GM15510 (cell line): ENCODE data around the gene VPS51.

Experiments
- POLR2A ChIP-seq: IDR thresholded peaks from 3 replicates; pipeline ENCODE4 v1.6.1; 2011; ENCODE audit warnings: borderline replicate concordance; ENCODE audit not compliant: insufficient read length; ENCODE audit errors: extremely low read depth

Gene VPS51

DNA sequence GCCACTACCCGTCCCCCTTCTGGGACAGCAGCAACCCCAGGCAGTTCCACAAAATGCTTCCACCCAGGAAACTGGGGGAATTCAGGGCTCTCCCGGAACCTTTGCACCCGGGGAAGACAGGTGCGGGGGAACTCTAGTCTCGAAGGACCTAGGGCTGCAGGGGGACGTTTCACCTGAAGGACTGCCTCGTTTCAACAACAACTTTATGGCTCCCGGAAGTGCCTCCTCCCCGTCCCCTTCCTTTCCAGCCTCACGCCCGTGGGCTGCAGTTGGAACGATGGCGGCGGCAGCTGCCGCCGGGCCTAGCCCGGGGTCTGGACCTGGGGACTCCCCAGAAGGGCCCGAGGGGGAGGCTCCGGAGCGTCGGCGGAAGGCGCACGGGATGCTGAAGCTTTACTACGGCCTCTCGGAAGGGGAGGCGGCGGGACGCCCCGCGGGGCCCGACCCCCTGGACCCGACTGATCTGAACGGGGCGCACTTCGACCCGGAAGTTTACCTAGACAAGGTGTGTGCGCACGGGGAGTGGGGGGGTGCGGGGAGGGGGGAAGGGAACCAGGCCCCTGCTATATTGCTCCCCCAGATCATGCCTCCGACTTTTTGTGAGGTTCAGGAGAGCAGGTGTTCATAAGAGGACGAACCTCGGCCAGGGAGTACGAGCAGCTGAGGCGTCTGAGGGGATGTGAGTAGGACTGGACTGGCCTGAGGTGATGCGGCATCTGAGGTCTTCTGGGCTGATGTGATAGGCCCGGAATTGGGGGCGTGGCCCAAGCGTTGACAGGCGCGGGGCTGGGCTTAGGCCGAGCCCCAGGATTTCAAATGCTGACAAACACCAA, at the start of gene VPS51:
Gene VPS51, plus strand, starts transcription at position 241 of the 833 bp plus-strand sequence. Its CDS starts 37 bp downstream, at position 278.
- TF ChIP-seq POLR2A: peak; percentile 90

DNA sequence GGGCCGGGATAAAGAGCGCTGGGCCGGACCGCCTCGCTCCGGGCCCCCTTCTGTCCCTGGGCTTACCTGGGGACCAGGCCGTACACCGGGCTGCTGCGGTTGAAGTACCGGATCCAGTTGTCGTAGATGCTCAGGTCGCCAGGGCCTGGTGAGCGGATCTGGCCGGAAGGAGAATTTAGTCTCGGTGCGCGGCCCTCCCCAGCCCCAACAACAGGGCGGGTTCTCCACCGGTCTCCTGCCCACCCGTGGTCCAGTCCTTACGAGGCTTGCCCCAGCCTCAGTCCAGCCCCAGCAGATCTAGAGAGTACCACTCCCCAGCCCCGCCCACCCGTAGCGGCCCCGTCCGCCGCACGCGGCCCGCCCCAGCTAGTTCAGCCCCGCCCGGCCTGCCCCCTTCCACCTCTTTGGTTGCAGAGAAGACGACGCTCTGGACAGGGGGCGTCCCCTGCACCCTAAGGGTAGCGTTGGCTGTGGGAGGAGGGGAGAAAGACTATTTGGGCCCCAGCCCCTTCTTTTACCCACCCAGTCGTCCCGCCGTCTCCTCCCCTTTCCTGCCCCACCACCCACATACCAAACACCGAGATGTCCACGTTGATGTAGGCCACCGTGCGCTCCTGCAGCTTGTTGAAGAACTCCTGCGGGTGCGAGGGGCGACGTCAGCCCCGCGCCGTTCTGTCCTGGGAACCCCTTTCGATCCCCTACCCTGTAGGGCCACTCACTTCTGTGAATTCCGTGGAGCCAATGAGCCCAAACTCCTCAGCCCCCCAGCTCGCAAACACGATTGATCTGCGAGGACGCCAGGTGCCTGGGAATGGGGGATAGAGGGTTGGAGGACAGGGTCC, 48.2 kb upstream of the VPS51 start:
- TF ChIP-seq POLR2A: peak; percentile 15

DNA sequence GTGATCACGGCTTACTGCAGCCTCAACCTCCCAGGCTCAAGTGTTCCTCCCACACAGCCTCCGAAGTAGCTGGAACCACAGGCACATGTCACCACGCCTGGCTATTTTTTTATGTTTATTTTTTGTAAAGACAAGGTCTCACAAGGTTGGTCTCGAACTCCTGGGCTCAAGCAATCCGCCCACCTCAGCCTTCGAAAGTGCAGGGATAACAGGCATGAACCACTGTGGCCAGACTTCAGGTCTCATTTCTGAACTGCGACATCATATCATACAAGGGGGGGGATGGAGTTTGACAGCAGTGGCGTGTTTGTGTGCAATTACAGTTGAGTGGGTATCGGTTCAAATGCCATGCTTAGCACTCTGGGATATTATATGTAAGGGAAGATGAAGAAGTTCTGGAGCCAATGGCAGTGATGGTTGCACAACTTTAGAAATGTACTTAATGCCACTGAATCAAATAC, 44.6 kb upstream of the VPS51 start:
- TF ChIP-seq POLR2A: no peak

DNA sequence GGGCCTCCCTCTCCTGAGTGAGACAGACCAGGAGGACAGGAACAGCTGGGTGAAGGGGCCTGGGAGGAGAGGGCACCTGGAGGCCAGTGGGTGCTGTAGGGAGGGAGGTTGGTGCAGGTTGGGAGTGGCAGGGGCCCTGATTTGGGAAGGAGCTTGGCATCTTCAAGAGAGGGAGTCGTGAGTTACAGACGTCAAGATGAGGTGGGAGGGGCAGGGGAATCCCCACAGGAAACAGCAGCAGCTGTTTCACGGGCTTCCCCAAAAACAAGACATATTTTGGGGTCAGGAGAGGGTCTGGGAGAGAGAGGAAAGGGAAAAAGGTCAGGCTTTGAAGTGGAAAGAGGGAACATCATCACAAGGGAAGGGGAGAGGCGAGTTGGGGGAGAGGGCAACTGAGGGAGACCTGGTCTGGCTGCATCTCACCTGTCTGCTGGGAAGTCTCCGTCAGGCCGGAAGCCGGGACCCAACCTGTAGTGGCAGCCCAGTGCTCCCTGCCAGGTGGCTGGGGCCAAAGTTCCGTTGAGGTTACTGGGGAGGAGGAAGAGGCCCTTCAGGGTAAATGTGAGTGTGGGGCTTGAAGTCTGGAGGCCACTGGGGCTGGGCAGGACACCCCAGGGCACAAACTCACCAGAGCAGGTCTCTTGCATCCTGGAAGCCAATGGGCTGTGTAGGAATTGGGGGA, 42.0 kb upstream of the VPS51 start:
- no peak for TF ChIP-seq POLR2A

DNA sequence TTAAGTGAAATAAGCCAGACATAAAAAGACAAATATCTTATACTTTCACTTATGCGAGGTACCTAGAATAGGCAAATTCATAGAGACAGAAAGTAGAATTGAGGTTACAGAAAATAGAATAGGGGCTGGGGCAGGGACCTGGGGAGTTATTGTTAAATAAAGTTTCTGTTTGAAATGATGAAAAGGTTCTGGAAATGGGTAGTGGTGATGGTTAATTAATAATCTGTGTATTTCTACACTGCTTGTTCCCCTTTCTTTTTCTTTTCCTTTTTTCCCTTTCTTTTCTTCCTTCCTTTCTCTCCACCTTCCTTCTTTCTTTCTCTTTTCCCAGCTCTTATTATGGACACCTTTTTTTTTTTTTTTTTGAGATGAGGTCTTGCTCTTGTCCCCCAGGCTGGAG, 40.5 kb upstream of the VPS51 start:
- TF ChIP-seq POLR2A: no peak

DNA sequence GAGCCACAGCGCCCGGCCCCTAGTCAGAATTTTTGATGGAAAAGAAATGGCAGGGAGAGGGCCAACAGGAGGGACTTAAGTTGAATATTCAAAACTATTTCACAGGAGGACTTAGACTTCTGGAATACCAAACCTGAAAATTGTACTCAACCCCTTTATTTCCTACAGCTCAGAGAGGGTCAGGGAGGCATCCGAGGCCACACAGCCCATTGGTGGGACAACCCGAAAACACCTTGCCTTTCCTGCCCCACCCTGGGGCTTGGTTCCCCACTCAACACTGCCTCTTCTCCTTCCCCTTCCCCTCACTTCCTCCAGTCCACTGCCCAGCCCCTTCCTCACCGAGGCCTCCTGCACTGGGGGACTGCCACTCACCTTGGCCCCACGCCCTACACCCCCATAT, 39.0 kb upstream of the VPS51 start:
- no peak for TF ChIP-seq POLR2A

DNA sequence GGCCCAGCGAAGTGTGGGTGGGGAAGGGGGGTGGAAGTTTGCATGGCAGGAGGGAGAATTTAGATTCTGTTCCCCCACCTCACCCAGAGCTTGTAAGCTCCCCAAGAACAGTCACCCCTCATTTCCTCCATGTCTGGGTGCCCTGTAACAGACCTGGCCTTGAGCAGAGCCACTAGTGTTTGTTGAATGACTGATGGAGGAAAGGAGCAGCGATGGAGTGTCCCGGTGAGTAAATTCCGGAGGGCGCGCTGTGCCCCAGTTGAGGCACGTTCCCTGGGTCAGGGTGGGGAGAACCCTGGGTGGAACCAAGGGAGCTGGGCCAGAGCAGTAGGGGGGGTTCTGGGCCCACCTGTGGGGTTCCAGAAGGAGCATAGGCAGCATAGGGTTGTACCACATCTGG, 38.5 kb upstream of the VPS51 start:
- no peak for TF ChIP-seq POLR2A

DNA sequence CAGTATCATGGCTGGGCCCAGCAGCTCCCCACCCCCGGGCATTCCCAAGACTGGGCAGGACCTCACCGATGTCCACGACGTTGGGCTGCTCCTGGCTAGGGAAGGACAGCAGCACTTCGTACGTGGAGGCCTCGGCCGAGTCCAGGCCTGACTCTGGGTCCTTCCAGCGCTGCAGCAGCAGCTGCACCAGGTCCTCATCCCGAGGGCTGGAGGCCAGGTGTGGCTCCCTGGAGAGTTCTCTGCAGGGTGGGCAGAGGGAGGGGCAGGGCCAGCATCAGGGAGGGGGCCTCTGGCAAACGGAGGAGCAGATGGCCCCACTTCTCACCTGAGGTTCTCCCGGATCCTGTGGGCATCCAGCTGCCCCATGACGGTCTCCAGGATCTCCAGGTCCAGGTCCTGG, 38.0 kb upstream of the VPS51 start:
- TF ChIP-seq POLR2A: no peak

DNA sequence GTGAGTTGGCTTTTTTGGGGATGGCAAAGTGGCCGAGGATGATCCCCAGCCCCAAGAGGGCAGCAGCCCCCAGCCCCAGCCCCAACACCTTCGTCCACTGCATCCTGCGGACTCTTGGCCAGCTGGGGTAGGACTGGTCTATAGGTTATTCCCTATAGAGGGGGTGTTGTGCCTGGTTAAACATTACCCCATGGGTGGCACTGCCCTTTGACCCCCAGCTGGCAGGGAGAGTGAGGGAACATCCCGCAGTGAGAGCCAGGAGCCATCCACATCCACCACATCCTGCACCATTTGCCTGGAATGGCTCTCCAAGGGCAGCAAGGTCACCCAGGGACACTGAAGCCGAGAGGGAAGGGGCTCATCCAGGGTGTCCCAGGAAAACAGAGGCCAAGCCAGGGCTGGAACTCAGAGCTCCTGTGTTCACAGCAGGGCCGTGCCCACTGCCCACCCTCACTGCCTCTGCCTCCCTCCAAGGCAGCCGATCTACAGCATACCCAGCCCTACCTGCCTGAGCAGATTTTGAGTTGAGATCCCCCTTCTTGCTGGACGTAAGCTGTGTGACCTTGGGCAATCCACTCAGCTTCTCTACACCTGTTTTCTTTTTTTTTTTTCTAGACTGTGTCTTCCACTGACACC, 37.5 kb upstream of the VPS51 start, which contains the start of gene NAALADL1:
Gene NAALADL1, minus strand, starts transcription at position 135 of the 636 bp plus-strand sequence. Its CDS starts 32 bp downstream, at position 103.
- no peak for TF ChIP-seq POLR2A

DNA sequence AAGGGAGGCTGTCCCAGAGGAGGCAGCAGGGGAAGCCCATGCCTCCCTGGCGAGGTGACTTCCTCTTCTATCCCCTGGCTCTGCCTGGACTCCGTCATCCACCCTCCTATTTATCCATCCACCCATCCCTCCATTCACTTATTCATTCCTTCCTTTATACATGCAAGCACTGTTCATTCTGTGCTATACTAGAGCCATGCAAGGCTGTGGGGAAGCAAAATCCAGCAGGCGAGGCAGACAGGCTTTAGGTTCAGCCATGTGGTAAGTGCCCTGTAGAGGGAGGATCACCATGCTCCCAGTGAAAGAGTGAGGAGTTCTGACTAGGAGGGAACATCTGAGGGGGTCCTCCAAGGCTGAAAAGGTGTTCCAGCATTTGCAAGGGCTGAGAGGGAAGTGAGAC, 36.5 kb upstream of the VPS51 start:
- TF ChIP-seq POLR2A: no peak

DNA sequence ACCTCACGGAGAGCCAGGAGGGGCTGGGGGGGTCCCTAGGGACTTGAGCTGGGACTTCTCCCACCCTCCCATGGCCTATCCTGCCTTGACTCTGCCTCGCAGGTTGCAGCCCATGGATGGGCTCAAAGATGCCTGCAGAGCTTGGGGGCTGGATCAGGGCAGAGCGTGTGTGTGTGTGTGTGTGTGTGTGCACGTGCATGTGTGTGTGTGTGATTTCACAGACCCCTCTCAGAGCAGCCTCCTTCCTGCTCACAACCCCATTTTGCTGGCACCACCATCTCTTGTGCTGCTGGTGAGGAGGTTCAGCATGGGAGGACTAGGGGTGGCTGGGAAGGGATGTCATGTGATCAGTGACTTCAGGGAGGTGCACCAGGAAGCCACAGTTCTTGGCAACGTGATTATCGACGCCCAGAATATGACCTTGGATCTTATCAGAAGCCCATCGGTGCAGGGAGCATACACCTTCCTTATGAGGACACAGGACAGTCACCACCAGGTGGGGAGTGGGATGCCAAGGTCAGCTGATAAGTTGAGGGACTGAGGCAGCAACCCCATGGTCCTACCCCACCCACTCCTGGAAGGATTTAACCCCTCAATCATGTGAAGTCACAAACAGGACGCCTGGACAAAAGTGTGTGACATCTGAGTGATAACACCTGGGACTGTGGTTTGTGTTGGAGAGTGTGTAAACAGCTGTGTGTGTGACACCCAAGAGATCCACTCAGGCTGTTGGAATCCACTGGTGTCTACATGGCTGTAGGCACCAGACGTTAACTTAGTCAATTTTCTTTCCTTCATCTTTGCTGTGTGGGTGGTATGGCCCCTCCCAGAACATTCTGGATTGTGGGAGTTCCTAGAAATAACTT, 35.8 kb upstream of the VPS51 start:
- no peak for TF ChIP-seq POLR2A

DNA sequence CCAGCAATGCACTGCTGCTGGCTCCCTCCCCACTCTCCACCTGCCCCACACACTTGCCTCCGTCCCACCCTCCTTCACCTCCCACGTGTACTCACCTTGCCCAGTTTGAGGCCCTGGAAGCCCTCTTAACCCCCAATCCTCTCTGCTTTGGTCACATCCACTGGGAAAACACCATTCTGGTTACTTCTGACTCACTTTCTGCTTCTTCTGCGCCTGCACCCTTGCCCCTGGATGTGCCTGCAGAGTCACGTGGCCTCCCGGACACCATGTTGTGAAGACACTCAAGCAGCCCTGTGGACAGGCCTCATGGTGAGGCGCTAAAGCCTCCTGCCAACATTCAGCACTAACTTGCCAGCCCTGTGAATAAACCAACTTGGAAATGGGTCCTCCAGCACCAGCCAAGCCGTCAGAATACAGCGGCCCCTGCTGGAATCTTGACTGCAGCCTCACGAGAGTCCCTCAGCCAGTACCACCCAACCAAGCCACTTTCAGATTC, 35.1 kb upstream of the VPS51 start:
- no peak for TF ChIP-seq POLR2A

DNA sequence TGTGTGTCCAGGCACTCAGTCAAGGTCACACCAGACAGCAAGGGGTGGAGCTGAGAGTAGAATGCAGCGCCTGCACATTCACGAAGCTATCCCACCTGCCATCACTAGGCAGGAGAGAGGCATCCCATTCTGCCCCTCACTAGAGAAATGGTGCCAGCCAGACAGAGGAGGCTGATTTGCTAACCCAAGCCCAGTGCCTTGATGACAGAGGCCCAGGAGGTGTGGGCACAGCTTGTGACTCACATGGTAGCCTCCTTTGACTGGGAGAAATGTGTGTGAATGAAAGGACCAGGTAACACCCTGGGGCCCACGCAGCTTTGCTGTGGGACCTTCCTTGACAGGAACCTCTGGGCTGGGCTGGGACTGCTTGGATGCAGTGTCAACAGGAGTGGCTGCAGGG, 32.5 kb upstream of the VPS51 start:
- no peak for TF ChIP-seq POLR2A
